HG02610 (cell line): ENCODE results near the gene ALAS1.

Source experiments
- ATAC-seq: cut with Tn5 transposase; IDR thresholded peaks from one replicate; pipeline ENCODE4 v1.9.1; 2021; ENCODE audit warnings: mild to moderate bottlenecking, moderate library complexity; ENCODE audit not compliant: unreplicated experiment

The ALAS1 gene

DNA sequence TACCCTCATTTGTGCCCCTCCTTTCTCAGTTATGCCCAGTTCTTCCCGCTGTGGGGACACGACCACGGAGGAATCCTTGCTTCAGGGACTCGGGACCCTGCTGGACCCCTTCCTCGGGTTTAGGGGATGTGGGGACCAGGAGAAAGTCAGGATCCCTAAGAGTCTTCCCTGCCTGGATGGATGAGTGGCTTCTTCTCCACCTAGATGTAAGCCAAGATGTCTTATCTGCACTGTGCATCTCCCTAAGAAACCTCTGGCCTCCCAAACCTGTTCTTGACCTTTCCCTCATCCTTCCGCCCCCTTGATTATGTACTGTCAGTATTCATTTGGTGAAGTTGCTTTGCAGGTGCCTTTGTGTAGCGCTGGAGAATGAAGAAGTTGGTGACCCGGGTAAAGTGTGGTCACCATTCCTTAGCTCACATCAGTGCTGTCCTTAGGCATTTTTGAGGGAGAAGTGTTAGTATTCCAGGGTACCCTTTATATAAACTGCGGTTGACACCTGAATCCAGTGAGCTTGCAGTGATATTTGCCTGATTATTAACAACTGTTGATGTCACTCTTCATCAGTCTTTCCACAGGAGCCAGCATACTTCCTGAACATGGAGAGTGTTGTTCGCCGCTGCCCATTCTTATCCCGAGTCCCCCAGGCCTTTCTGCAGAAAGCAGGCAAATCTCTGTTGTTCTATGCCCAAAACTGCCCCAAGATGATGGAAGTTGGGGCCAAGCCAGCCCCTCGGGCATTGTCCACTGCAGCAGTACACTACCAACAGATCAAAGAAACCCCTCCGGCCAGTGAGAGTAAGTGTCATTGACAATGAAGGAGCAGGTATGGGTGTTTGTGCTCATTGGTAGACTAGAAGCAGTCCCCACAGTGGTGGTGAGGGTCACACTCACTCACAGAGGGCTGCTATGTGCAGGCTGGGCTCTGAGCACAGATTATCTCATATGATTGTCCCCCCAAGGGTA, 966 bp downstream of the ALAS1 start:
- no peak for ATAC-seq

GRCh38 chr3:52200981-52201679, 3.2 kb downstream of the ALAS1 start:
- ATAC-seq, result no peak

- peak; percentile 39 for ATAC-seq
These were observed 4.6 kb downstream of the ALAS1 start for GRCh38 chr3:52202384-52203077.

DNA sequence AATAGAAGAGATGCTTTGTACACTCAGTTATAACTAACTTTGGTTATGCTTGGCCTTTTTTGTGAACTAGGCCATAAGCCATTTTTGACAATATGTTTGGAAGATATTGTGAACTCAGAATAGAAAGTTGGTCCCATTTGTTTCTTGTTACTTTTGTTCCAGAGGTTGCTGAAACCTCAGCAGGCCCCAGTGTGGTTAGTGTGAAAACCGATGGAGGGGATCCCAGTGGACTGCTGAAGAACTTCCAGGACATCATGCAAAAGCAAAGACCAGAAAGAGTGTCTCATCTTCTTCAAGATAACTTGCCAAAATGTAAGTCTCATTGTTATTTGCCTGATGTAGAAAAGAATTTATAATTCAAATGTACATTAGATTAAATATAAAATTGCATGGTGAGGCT, 5.7 kb downstream of the ALAS1 start:
- no peak for ATAC-seq

- no peak for ATAC-seq
These were observed 6.5 kb downstream of the ALAS1 start for GRCh38 chr3:52204337-52205073.

DNA sequence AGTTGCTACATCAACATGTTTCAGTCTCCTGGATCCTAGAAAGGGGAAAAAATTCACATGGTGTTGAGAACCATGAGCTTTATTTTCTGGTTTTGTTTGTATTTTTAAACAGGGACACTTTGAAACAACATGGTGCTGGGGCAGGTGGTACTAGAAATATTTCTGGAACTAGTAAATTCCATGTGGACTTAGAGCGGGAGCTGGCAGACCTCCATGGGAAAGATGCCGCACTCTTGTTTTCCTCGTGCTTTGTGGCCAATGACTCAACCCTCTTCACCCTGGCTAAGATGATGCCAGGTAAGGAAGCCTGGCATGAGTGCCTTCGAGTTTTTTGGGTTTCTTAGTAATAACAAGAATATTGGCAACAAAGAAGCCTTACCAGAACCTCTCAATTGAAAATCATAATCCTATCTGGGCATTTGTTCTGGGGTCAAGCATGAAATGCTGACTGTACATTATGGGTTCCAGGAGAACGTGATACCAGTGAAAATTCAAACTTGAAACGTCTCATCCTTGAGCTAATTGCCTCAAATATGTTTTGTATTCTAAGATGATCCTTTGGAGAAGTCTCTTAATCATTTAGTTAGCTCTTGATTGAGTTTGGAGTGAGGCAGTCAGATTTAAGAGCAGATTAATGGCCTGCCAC, 7.9 kb downstream of the ALAS1 start:
- no peak for ATAC-seq

GRCh38 chr3:52208556-52208955, 10.6 kb downstream of the ALAS1 start:
- no peak for ATAC-seq

- ATAC-seq, result no peak
These were observed 12.1 kb downstream of the ALAS1 start for GRCh38 chr3:52210037-52210436.

GRCh38 chr3:52210550-52211046, 12.6 kb downstream of the ALAS1 start:
- ATAC-seq, result no peak

DNA sequence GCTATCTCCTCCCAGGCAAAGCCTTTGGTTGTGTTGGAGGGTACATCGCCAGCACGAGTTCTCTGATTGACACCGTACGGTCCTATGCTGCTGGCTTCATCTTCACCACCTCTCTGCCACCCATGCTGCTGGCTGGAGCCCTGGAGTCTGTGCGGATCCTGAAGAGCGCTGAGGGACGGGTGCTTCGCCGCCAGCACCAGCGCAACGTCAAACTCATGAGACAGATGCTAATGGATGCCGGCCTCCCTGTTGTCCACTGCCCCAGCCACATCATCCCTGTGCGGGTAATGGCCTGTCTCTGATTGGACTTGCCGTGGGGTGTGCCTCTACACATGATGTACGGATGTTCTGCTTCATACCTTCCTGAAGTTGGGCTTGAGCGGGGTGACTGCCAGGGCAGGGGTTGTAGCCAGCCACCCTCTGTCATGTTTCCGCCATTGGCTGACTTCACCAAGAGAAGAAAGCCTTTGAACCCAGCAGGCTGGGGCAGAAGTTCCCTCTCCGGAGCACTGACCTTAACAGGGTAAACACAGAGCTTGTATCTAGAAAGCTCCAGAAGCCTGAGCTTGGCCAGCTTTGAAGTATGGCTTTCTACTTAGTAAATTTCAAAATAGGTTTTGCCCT, 13.4 kb downstream of the ALAS1 start:
- ATAC-seq, result no peak

GRCh38 chr3:52213005-52213404, 15.0 kb downstream of the ALAS1 start:
- ATAC-seq, result no peak

DNA sequence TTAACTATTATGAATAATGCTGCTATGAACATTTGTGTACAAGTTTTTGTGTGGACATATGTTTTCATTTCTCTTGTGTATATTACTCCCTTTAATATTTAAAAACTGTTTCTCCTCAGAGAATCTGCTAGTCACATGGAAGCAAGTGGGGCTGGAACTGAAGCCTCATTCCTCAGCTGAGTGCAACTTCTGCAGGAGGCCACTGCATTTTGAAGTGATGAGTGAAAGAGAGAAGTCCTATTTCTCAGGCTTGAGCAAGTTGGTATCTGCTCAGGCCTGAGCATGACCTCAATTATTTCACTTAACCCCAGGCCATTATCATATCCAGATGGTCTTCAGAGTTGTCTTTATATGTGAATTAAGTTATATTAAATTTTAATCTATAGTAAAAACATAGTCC, 15.9 kb downstream of the ALAS1 start:
- no peak for ATAC-seq

DNA sequence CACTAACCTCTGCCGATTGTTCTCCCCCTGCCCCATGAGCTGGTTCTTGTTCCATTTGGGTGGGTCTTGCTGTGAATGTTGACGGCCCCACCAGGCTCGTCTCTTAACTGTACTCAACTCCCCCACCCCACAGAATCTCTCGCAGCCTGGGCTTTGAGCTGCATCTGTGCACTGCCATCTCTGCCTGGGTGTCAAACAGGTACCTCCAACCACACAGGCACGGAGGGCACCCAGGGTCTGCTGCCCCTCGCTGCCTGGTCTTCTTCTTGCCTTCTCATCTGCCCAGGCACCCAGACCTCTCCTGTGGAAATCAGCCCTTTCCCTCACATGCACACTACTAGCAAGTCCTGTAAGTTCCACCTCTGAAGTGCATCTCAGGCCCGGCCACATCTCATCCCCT, 17.4 kb downstream of the ALAS1 start:
- no peak for ATAC-seq

GRCh38 chr3:52216585-52217408, 18.8 kb downstream of the ALAS1 start:
- ATAC-seq, result no peak

- no peak for ATAC-seq
These were observed 19.4 kb downstream of the ALAS1 start for GRCh38 chr3:52217409-52217805.

DNA sequence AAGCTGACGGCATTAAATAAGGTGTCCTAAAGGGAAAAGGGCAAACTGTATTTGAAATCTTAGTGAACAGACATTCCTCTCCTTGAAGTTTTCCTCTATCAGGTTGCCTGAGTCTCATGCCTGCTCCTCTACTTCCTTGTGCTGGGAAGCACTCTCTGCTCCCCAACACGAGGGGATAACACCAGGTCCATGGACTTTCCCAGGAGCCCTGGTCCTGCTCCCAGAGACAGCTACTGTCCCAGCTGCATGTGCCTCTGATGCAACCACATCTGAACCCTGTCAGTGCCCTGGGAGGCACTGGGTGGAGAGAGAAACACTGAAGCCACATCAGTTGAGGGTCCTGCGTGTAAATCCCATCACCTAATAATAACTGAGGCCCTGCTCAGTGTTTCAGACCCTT, 20.1 kb downstream of the ALAS1 start:
- no peak for ATAC-seq

DNA sequence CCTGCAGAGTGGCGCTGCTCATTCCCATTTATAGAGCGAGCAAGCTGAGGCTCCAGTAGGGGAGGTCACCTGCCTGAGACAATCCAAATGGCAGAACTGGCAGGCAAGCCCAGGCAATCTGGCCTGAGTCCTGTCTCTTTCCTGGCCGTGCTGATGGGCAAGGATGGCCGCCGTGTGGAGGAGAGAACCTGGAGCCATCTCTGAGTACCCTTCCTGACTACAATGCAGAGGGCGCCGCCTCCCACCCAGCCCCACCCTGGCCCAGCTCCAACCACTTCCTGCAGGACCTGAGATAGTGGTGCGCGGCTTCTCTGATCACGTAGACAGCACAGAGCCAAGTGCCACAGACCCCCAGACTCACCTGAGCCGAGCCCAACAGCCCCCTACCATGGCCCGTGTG, 20.5 kb downstream of the ALAS1 start:
- no peak for ATAC-seq

GRCh38 chr3:52218937-52219650, 21.1 kb downstream of the ALAS1 start:
- ATAC-seq, result no peak
